H9 (cell line): Measurements from ENCODE around the gene NR2F1-AS1. TPM values are rescaled to one million over a fixed set of nuclear protein-coding genes. Genes with fewer than 3 reads are reported as not detected.

ENCODE experiments used
- DNase-seq: peaks from one replicate; pipeline ENCODE4 v3.0.0-alpha.2; 2017
- H2AFZ ChIP-seq: one replicate; pipeline ENCODE4 v1.6.1; 2013; ENCODE audit warnings: mild to moderate bottlenecking, low read length, control low read depth, moderate library complexity
- H2AK5ac ChIP-seq: 2 replicates; pipeline ENCODE4 v1.6.1; 2013; ENCODE audit warnings: low read length, control low read depth, mixed read lengths; ENCODE audit not compliant: insufficient read length
- H2BK120ac ChIP-seq: one replicate; pipeline ENCODE4 v1.6.1; 2013; ENCODE audit warnings: low read depth, mild to moderate bottlenecking, low read length, control low read depth, inconsistent platforms; ENCODE audit not compliant: poor library complexity, severe bottlenecking
- H2BK12ac ChIP-seq: 2 replicates; pipeline ENCODE4 v1.6.1; 2013; ENCODE audit warnings: low read length, control low read depth, mixed read lengths, low read depth; ENCODE audit not compliant: insufficient read length
- H2BK15ac ChIP-seq: 2 replicates; pipeline ENCODE4 v1.6.1; 2013; ENCODE audit warnings: low read depth, low read length, control low read depth
- H2BK20ac ChIP-seq: one replicate; pipeline ENCODE4 v1.6.1; 2013; ENCODE audit warnings: low read depth, mild to moderate bottlenecking, low read length, control low read depth, inconsistent platforms; ENCODE audit not compliant: poor library complexity, severe bottlenecking
- H2BK5ac ChIP-seq: 2 replicates; pipeline ENCODE4 v1.6.1; 2013; ENCODE audit warnings: low read length, control low read depth, mixed read lengths; ENCODE audit not compliant: insufficient read length
- H3K14ac ChIP-seq: 2 replicates; pipeline ENCODE4 v1.6.1; 2013; ENCODE audit warnings: low read length, control low read depth; ENCODE audit not compliant: insufficient read depth
- H3K18ac ChIP-seq: 2 replicates; pipeline ENCODE4 v1.6.1; 2013; ENCODE audit warnings: low read depth, mild to moderate bottlenecking, mixed read lengths, low read length, control low read depth; ENCODE audit not compliant: insufficient read length
- H3K23ac ChIP-seq: 2 replicates; pipeline ENCODE4 v1.6.1; 2013; ENCODE audit warnings: low read length, control low read depth, mixed read lengths, low read depth; ENCODE audit not compliant: insufficient read length
- H3K23me2 ChIP-seq: 2 replicates; pipeline ENCODE4 v1.6.1; 2013; ENCODE audit warnings: low read depth, mild to moderate bottlenecking, mixed read lengths, low read length, control low read depth; ENCODE audit not compliant: insufficient read length, poor library complexity, severe bottlenecking
- H3K27ac ChIP-seq: 2 replicates; pipeline ENCODE4 v1.5.1; 2013; ENCODE audit warnings: low read length, control low read depth, mixed read lengths, low read depth; ENCODE audit not compliant: insufficient read length
- H3K27me3 ChIP-seq: 2 replicates; pipeline ENCODE4 v1.6.1; 2013; ENCODE audit warnings: low read length, control low read depth, inconsistent platforms; ENCODE audit not compliant: insufficient read depth
- H3K4ac ChIP-seq: 2 replicates; pipeline ENCODE4 v1.6.1; 2013; ENCODE audit warnings: low read depth, mild to moderate bottlenecking, control low read depth, inconsistent platforms, low read length, moderate library complexity
- H3K4me1 ChIP-seq: 2 replicates; pipeline ENCODE4 v1.6.1; 2013; ENCODE audit warnings: low read length, control low read depth, inconsistent platforms; ENCODE audit not compliant: insufficient read depth
- H3K4me2 ChIP-seq: 2 replicates; pipeline ENCODE4 v1.6.1; 2013; ENCODE audit warnings: low read length, control low read depth, mixed read lengths; ENCODE audit not compliant: insufficient read length, insufficient read depth
- H3K56ac ChIP-seq: 2 replicates; pipeline ENCODE4 v1.6.1; 2013; ENCODE audit warnings: low read depth, mild to moderate bottlenecking, mixed read lengths, low read length, control low read depth; ENCODE audit not compliant: insufficient read length
- H3K79me1 ChIP-seq: 2 replicates; pipeline ENCODE4 v1.6.1; 2013; ENCODE audit warnings: low read depth, mild to moderate bottlenecking, moderate library complexity, low read length, control low read depth, inconsistent platforms; ENCODE audit not compliant: insufficient read depth, poor library complexity, severe bottlenecking
- H3K79me2 ChIP-seq: 2 replicates; pipeline ENCODE4 v1.6.1; 2013; ENCODE audit warnings: low read length, control low read depth, inconsistent platforms; ENCODE audit not compliant: insufficient read depth
- H3K9ac ChIP-seq: 2 replicates; pipeline ENCODE4 v1.6.1; 2013; ENCODE audit warnings: low read length, control low read depth, mixed read lengths; ENCODE audit not compliant: insufficient read length; ENCODE audit errors: extremely low read depth
- H3K9me3 ChIP-seq: one replicate; pipeline ENCODE4 v1.6.1; 2013; ENCODE audit warnings: low read depth, low read length, inconsistent platforms; ENCODE audit not compliant: control insufficient read depth
- H3T11ph ChIP-seq: one replicate; pipeline ENCODE4 v1.6.1; 2013; ENCODE audit warnings: mild to moderate bottlenecking, low read length, control low read depth, inconsistent platforms
- H4K20me1 ChIP-seq: one replicate; pipeline ENCODE4 v1.6.1; 2013; ENCODE audit not compliant: control insufficient read depth, insufficient read length, insufficient read depth
- H4K5ac ChIP-seq: 2 replicates; pipeline ENCODE4 v1.6.1; 2013; ENCODE audit warnings: low read depth, mild to moderate bottlenecking, mixed read lengths, low read length, control low read depth; ENCODE audit not compliant: insufficient read length
- H4K8ac ChIP-seq: replicated peaks from 2 replicates; pipeline ENCODE4 v1.6.1; 2013; ENCODE audit warnings: low read length, control low read depth, mixed read lengths, low read depth; ENCODE audit not compliant: insufficient read length
- H4K91ac ChIP-seq: 2 replicates; pipeline ENCODE4 v1.6.1; 2013; ENCODE audit warnings: low read depth, mild to moderate bottlenecking, moderate library complexity, mixed read lengths, low read length, control low read depth; ENCODE audit not compliant: insufficient read length
- H3K27ac Mint-ChIP-seq, 3 experiments: 2 replicates in 2 of 3; 3 replicates in 1 of 3; pipeline ENCODE4 v1.8.0; 2020 to 2021; ENCODE audit warnings: mixed read lengths in 3 of 3, mild to moderate bottlenecking in 1 of 3, moderate library complexity in 1 of 3
- H3K27me3 Mint-ChIP-seq: 2 replicates; pipeline ENCODE4 v1.8.0; 2021; ENCODE audit warnings: low read depth, mild to moderate bottlenecking, moderate library complexity, mixed read lengths
- H3K36me3 Mint-ChIP-seq, 3 experiments: 2 replicates in 2 of 3; 3 replicates in 1 of 3; pipeline ENCODE4 v1.8.0; 2020 to 2021; ENCODE audit warnings: low read depth in 3 of 3, mixed read lengths in 3 of 3; ENCODE audit not compliant: insufficient read depth in 1 of 3
- H3K4me1 Mint-ChIP-seq, 2 experiments: 2 replicates each; pipeline ENCODE4 v1.8.0; 2020; ENCODE audit warnings: mixed read lengths in 2 of 2
- H3K4me3 Mint-ChIP-seq, 2 experiments: 2 replicates in 1 of 2; 3 replicates in 1 of 2; pipeline ENCODE4 v1.8.0; 2020 to 2021; ENCODE audit warnings: mild to moderate bottlenecking in 2 of 2, mixed read lengths in 2 of 2, moderate library complexity in 1 of 2
- H3K9me3 Mint-ChIP-seq, 2 experiments: 2 replicates in 1 of 2; 3 replicates in 1 of 2; pipeline ENCODE4 v1.8.0; 2020; ENCODE audit warnings: mild to moderate bottlenecking in 2 of 2, mixed read lengths in 2 of 2, moderate library complexity in 1 of 2
- WGBS: extraction: QIAGEN DNeasy Blood & Tissue Kit; methylation state at CpG from one replicate; pipeline ENCODE4 v1.1.7; 2013; ENCODE audit warnings: missing lambda C conversion rate, low lambda C conversion rate, mixed read lengths; ENCODE audit not compliant: insufficient read length; ENCODE audit errors: extremely low coverage; 5-methylcytosine and 5-hydroxymethylcytosine counted together
- total RNA-seq: library from RNA; stranded (reverse); gene quantifications from 2 replicates; pipeline ENCODE4 v1.2.1, GENCODE V29; 2021
- TF ChIP-seq, protein P1 (sequence below): fragments of 200-600 bp; sonication (generic); conservative IDR thresholded peaks from 3 replicates; pipeline ENCODE4 v1.8.0; 2021; ENCODE audit warnings: antibody characterized with exemption, mild to moderate bottlenecking

The NR2F1-AS1 gene
- total RNA-seq, 1 experiment from 2014 or later, result 1.9 TPM

DNA sequence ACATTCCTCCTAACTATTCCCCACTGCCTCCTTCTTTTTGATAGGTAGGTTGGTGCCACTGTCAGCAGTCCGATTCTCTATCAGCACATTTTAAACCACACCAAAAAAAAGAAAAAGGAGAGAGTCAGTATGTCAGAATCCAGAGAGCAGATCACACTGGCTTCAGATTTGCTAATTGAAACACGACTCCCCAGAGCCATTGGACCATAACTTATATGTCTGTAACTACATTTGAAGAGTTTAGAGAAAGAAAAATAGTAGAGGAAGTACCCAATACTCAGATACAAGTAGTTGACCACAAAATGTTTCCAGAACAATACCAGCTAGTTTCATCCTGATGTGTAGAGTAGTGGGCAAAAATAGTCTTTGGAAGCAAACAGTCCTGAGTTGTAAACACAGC, 216.6 kb downstream of the NR2F1-AS1 start:
- H4K91ac ChIP-seq, result no peak overlapping the region
- TF ChIP-seq, protein P1, sequence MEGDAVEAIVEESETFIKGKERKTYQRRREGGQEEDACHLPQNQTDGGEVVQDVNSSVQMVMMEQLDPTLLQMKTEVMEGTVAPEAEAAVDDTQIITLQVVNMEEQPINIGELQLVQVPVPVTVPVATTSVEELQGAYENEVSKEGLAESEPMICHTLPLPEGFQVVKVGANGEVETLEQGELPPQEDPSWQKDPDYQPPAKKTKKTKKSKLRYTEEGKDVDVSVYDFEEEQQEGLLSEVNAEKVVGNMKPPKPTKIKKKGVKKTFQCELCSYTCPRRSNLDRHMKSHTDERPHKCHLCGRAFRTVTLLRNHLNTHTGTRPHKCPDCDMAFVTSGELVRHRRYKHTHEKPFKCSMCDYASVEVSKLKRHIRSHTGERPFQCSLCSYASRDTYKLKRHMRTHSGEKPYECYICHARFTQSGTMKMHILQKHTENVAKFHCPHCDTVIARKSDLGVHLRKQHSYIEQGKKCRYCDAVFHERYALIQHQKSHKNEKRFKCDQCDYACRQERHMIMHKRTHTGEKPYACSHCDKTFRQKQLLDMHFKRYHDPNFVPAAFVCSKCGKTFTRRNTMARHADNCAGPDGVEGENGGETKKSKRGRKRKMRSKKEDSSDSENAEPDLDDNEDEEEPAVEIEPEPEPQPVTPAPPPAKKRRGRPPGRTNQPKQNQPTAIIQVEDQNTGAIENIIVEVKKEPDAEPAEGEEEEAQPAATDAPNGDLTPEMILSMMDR, result no peak

More for the DNA sequence above, 216.6 kb downstream of the NR2F1-AS1 start:
- Histone ChIP-seq H2BK15ac (no peak overlapping the region), H3K18ac (no peak overlapping the region), H2BK120ac (no peak overlapping the region), H3K9me3 (no peaks in the 10 kb centered on the region), H3K27ac (no peak overlapping the region), H3K79me1 (no peaks in the 10 kb centered on the region), H4K8ac (no peak overlapping the region), H2BK20ac (no peak overlapping the region), H3K23ac (no peak overlapping the region), H2AFZ (no peak overlapping the region), H3K4ac (no peak overlapping the region), H3K79me2 (no peaks in the 10 kb centered on the region), H3K4me1 (0 out of 2 replicates have a peak, but pooled peaks cover 2% of the 10 kb centered on the region), H3T11ph (no peak overlapping the region), H2BK5ac (no peak overlapping the region), H2AK5ac (no peak overlapping the region), H2BK12ac (no peak overlapping the region), H4K5ac (no peak overlapping the region), H3K23me2 (no peaks in the 10 kb centered on the region), H3K27me3 (no peaks in the 10 kb centered on the region), H4K20me1 (no peaks in the 10 kb centered on the region), H3K9ac (no peak overlapping the region), H3K14ac (no peak overlapping the region), H3K4me2 (no peak overlapping the region), H3K56ac (no peak overlapping the region)
- Mint-ChIP-seq H3K36me3 (no peaks in the 10 kb centered on the region), H3K4me1 (peaks cover 2 to 4% of the 10 kb centered on the region in 2 experiments; a peak in 2 of 4 replicates), H3K9me3 (no peaks in the 10 kb centered on the region), H3K27ac (no peak overlapping the region), H3K4me3 (no peak overlapping the region), H3K27me3 (no peaks in the 10 kb centered on the region)
- DNase-seq, result no peak
- no CpG with 5 or more reads among the region's 2 CpGs for WGBS
